GM21717 (cell line): ENCODE data around the gene DPH7.
"Not testable (repeated sequence)": the region's sequence is repeated elsewhere in the genome, so short reads cannot be mapped to it uniquely, and the experiment has no call there.

Experiments used
- ATAC-seq: cut with Tn5 transposase; IDR thresholded peaks from one replicate; pipeline ENCODE4 v1.9.1; 2021; ENCODE audit warnings: mild to moderate bottlenecking, moderate library complexity; ENCODE audit not compliant: unreplicated experiment

DPH7 gene

GRCh38 chr9:137578518-137579258, at the start of gene DPH7:
Gene DPH7, minus strand, starts transcription at chr9:137578925. Its CDS starts 148 bp downstream, at chr9:137578777.
- ATAC-seq = peak; percentile 78

- not testable (repeated sequence) for ATAC-seq
Observed at GRCh38 chr9:137627406-137627805, 48.7 kb upstream of the DPH7 start.

DNA sequence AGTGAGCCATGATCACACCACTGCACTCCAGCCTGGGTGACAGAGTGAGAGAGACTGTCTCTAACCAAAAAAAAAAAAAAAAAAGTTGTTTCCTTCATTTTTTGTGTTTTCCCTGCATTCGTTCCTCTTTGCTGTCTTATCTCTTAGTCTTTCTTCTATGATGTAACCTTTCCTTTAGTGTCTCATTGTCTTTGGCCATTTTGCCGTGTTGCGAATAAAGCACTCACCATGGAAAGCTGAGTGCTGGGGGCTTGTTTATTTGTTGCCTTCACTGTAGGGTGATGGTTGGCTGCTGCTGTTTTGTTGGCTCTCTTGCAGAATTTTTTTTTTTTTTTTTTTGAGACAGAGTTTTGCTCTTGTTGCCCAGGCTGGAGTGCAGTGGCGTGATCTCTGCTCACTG, 47.7 kb upstream of the DPH7 start:
- no peak for ATAC-seq

DNA sequence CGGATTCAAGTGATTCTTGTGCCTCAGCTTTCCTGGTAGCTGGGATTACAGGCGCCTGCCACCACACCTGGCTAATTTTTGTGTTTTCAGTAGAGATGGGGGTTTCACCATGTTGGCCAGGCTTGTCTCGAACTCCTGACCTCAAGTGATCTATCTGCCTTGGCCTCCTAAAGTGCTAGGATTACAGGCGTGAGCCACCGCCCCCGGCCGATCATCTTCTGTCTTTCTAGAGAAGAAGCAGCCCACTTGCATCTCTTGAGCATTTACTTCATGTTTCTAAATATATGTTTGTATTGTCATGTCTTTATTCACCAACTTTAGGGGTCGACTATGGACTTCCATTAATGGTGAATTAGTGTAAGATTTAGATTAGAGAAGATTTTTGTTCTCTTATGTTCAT, 43.5 kb upstream of the DPH7 start:
- ATAC-seq = not testable (repeated sequence)

GRCh38 chr9:137621131-137621757, 42.5 kb upstream of the DPH7 start:
- no peak for ATAC-seq

GRCh38 chr9:137620581-137620980, 41.9 kb upstream of the DPH7 start:
- ATAC-seq = no peak

- ATAC-seq = no peak
Observed at GRCh38 chr9:137620048-137620405, 41.3 kb upstream of the DPH7 start.

- peak; percentile 9 for ATAC-seq
Observed at GRCh38 chr9:137619240-137620047, 40.7 kb upstream of the DPH7 start.

- peak; percentile 43 for ATAC-seq
Observed at GRCh38 chr9:137618105-137619067, 39.7 kb upstream of the DPH7 start, which contains the start of gene EHMT1. Gene EHMT1, plus strand, starts transcription at chr9:137619005. Its CDS starts 24 bp downstream, at chr9:137619029.

DNA sequence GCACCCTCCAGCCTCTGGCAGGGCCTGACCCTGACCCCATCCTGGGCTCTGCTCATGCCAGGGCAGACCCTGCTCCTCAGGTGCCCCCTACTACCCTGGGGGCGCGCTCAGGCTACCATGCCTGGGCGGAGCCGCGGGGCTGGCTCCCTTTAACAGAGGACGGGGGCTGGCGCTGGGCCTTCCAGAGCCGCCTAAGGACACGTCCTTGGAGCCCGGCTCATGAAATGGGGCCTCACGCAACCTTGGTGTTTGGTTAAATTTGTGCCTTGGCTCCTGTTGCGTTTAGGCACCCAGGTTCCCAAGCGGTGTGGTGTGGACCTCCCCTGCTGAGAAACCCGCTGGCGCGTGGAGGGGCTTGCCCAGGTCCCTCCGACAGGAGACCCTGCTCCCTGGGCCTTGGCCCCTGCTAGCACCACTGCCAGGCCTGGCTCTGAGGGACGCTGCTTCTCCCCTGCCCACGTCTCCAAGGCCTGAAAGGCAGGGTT, 36.7 kb upstream of the DPH7 start:
- ATAC-seq = no peak

DNA sequence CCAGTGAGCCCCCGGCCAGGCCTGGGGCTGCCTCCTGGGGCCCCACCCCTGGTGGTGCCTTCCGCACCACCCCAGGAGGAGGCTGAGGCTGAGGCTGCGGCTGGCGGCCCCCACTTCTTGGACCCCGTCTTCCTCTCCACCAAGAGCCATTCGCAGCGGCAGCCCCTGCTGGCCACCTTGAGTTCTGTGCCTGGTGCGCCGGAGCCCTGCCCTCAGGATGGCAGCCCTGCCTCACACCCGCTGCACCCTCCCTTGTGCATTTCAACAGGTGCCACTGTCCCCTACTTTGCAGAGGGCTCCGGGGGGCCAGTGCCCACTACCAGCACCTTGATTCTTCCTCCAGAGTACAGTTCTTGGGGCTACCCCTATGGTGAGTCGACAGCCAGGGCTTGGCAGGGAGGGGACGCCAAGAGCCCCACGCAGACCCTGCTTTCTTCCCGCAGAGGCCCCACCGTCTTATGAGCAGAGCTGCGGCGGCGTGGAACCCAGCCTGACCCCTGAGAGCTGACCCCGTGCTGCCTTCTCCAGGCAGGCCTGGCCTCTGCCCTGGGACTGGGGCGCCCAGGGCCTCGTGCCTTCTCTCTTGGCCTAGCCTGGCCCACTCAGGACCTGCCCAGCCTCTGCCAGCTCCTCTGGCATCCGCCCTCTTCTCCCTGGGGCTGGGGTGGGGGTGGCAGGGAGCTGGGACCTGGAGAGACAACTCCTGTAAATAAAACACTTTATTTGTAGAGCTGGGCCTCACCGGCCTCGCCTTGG, 36.1 kb upstream of the DPH7 start:
- no peak for ATAC-seq

DNA sequence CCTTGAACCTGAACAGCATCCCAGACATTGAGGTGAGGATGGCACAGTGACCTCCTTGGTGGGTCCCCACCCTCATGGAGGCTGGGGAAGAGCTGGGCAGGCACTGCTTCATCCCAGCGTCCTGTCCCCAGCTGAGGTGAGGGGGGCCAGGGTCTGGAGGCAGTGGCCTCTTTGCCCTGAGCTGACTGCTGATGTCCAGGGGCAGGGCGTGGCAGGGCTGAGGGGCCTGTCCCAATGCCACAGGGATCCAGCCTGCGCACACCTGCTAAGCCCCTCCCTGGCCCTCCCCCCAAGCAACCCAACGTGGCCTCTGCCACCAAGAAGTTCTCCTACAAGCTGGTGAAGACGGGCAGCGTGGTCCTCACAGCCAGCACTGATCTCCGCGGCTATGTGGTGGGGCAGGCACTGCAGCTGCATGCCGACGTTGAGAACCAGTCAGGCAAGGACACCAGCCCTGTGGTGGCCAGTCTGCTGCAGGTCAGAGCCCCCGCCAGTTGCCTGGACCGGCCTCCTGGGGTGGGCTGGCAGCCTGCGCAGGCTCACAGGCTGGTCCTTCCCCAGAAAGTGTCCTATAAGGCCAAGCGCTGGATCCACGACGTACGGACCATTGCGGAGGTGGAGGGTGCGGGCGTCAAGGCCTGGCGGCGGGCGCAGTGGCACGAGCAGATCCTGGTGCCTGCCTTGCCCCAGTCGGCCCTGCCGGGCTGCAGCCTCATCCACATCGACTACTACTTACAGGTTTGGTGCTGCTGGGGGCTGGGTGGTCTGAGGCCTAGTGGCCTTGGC, 35.2 kb upstream of the DPH7 start:
- ATAC-seq = no peak

DNA sequence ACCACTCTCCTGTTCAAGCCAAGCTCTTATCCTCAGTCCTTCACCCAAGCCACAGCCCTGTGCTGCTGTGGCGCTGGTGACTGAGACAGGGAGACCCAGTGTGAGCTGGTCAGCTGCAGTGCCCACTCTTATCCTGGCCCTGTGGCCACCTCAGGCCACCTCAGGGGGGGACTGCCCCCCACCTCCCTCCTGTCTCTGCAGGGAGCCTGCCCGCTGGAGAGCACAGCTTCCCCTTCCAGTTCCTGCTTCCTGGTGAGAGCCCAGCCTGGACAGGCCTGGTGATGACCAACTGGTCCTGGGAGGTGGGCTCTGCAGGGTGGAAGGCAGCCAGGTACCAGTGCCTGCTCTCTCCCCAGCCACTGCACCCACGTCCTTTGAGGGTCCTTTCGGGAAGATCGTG, 34.5 kb upstream of the DPH7 start:
- ATAC-seq = no peak

GRCh38 chr9:137612741-137613142, 34.0 kb upstream of the DPH7 start:
- ATAC-seq = no peak

DNA sequence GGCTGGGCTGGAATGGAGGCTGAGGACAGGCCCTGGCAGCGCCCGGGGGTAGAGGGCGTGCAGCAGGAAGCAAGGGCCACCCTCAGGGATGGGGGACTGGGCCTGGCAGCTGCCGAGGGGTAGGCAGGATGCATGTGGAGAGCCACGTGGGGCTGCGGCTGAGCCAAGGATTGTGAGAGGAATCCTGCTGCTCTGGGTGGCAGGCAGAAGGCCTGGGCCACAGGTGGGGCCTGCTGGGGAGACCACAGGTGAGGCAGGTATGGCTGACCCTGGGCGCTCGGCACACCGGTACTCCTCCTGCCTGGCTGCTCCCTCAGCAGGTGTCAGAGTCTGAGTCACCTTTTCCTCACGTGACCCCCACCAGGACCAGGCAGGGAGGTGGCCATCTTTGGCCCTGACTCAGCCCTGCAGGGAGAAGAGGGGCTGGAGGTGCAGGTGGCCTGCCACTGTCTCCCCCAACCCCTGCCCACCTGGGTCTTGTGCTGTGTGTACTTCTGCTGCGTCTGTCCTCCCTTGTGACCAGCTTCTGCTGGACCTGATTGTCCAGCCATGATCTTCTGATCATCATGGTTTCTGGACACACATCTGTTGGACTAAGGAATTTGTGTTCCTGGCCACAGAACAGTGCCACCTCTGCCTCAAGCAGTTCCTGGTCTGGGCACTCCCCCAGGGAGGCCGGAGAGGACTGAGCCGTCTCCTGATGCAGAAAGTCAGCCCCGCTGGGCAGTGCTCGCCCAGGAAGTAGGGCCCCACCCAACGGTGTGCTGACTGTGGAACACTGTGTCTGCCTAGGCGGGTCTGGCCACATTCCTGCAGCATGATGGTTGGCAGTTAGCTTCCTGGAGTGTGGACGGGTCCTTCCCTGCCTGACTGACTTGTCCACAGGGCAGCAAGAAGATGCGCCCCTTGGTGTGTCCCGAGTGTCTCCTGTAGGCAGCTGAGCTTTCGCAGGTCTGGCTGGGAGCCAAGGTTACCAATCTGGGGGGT, 33.2 kb upstream of the DPH7 start:
- no peak for ATAC-seq

DNA sequence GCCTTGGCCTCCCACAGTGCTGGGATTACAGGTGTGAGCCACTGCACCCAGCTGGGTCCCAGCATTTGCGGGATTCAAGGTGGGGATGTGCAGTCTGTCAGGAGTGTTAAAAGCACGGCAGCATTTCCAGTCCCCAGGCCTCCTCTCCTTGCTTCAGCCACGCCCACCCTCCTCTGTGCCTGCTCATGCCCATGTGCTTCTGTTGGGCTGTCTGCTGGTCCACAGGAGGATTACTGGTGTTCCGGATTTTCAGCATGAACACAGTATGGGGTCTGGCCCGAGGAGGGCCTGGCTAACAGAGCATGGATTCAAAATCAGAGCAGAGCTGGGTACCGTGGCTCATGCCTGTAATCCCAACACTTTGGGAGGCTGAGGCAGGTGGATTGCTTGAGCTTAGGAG, 32.2 kb upstream of the DPH7 start:
- ATAC-seq = no peak

- no peak for ATAC-seq
Observed at GRCh38 chr9:137607141-137607857, 28.6 kb upstream of the DPH7 start.
